Peyer's patch (tissue), 4 donors: ENCODE results near the gene HTRA3.
"Not testable (repeated sequence)": the region's sequence is repeated elsewhere in the genome, so short reads cannot be mapped to it uniquely, and the experiment has no call there.

Experiments
- CTCF ChIP-seq, 6 experiments: fragments of 450-650 bp in 4 of 6; fragments of 200-600 bp in 2 of 6; sonication (generic) in 1 of 6; IDR thresholded peaks; one replicate each; pipeline ENCODE4 v1.5.1; 2017 to 2019; ENCODE audit warnings: antibody characterized with exemption in 6 of 6, mild to moderate bottlenecking in 3 of 6, moderate library complexity in 1 of 6
- POLR2A ChIP-seq, 2 donors: fragments of 450-650 bp; IDR thresholded peaks; one replicate each; pipeline ENCODE4 v1.5.1; 2017; ENCODE audit warnings: antibody characterized with exemption in 2 of 2, mild to moderate bottlenecking in 2 of 2, moderate library complexity in 2 of 2

GRCh38 chr4:8341281-8341680, 71.7 kb downstream of the HTRA3 start:
- TF ChIP-seq POLR2A, CTCF (IDR thresholded peaks at IDR 0.05): not testable (repeated sequence)
